ENCODE measurements around the gene TICRR.
A peak's percentile ranks its signal among the peaks of the same experiment; 100 is the strongest.
"Not testable (repeated sequence)": the region's sequence is repeated elsewhere in the genome, so short reads cannot be mapped to it uniquely, and the experiment has no call there.

The TICRR gene

GRCh38 chr15:89575146-89575655 is at the start of gene TICRR:
TICRR (plus strand) TSS chr15:89575469; CDS start chr15:89575587, 118 bp downstream.
- DNase-seq (ENCODE audit: low read depth in 2 of 2) = peak; percentile 82 to 86

GRCh38 chr15:89526181-89526580 is 49.1 kb upstream of the TICRR start:
- no peak for DNase-seq (ENCODE audit: low read depth in 2 of 2)

GRCh38 chr15:89526601-89527441 is 48.4 kb upstream of the TICRR start:
- DNase-seq (ENCODE audit: low read depth in 2 of 2) = no peak

GRCh38 chr15:89528757-89529352 is 46.4 kb upstream of the TICRR start:
- DNase-seq (ENCODE audit: low read depth in 2 of 2) = no peak

- no peak for DNase-seq (ENCODE audit: low read depth in 2 of 2)
Measured at GRCh38 chr15:89530976-89531375, 44.3 kb upstream of the TICRR start.

GRCh38 chr15:89531796-89532537 is 43.3 kb upstream of the TICRR start:
- no peak for DNase-seq (ENCODE audit: low read depth in 2 of 2)

GRCh38 chr15:89533861-89534544 is 41.3 kb upstream of the TICRR start:
- DNase-seq (ENCODE audit: low read depth in 2 of 2) = no peak

GRCh38 chr15:89539027-89539426 is 36.2 kb upstream of the TICRR start:
- DNase-seq (ENCODE audit: low read depth in 2 of 2) = no peak

GRCh38 chr15:89542369-89542768 is 32.9 kb upstream of the TICRR start:
- no peak for DNase-seq (ENCODE audit: low read depth in 2 of 2)

GRCh38 chr15:89543389-89543788 is 31.9 kb upstream of the TICRR start:
- no peak for DNase-seq (ENCODE audit: low read depth in 2 of 2)

- not testable (repeated sequence) for DNase-seq (ENCODE audit: low read depth in 2 of 2)
Measured at GRCh38 chr15:89549138-89549537, 26.1 kb upstream of the TICRR start.

GRCh38 chr15:89550427-89550826 is 24.8 kb upstream of the TICRR start:
- DNase-seq (ENCODE audit: low read depth in 2 of 2) = no peak

- no peak for DNase-seq (ENCODE audit: low read depth in 2 of 2)
Measured at GRCh38 chr15:89551550-89551949, 23.7 kb upstream of the TICRR start.

GRCh38 chr15:89553632-89554031 is 21.6 kb upstream of the TICRR start:
- DNase-seq (ENCODE audit: low read depth in 2 of 2) = no peak

GRCh38 chr15:89554247-89554646 is 21.0 kb upstream of the TICRR start:
- DNase-seq (ENCODE audit: low read depth in 2 of 2) = no peak

GRCh38 chr15:89555768-89556167 is 19.5 kb upstream of the TICRR start:
- no peak for DNase-seq (ENCODE audit: low read depth in 2 of 2)

GRCh38 chr15:89556413-89557262 is 18.6 kb upstream of the TICRR start:
- DNase-seq (ENCODE audit: low read depth in 2 of 2) = peak in 1 of 2 donors; percentile 16

- DNase-seq (ENCODE audit: low read depth in 2 of 2) = no peak
Measured at GRCh38 chr15:89559769-89560264, 15.5 kb upstream of the TICRR start.

GRCh38 chr15:89566181-89566580 is 9.1 kb upstream of the TICRR start:
- no peak for DNase-seq (ENCODE audit: low read depth in 2 of 2)

GRCh38 chr15:89566621-89567294 is 8.5 kb upstream of the TICRR start:
- DNase-seq (ENCODE audit: low read depth in 2 of 2) = no peak

Measured in stimulated activated CD4-positive, alpha-beta T cell treated with anti-CD3 and anti-CD28 coated beads, Interleukin-1b, Interleukin-23, amount 100 ng/mL, for 1 hour (primary cell).